HG03442 (cell line): ENCODE data around the gene MTHFD1L.

Source experiments
- ATAC-seq: cut with Tn5 transposase; IDR thresholded peaks from one replicate; pipeline ENCODE4 v1.9.1; 2021; ENCODE audit warnings: mild to moderate bottlenecking, moderate library complexity; ENCODE audit not compliant: unreplicated experiment

The MTHFD1L gene

GRCh38 chr6:150981669-150982068 is 116.2 kb downstream of the MTHFD1L start:
- no peak for ATAC-seq

GRCh38 chr6:150987371-150987828 is 121.9 kb downstream of the MTHFD1L start:
- ATAC-seq = peak; percentile 91

GRCh38 chr6:150987855-150988464 is 122.5 kb downstream of the MTHFD1L start:
- no peak for ATAC-seq

- no peak for ATAC-seq
These were observed 126.0 kb downstream of the MTHFD1L start for GRCh38 chr6:150991487-150991886.

- no peak for ATAC-seq
These were observed 126.8 kb downstream of the MTHFD1L start for GRCh38 chr6:150992262-150992661.

GRCh38 chr6:150992703-150993102 is 127.2 kb downstream of the MTHFD1L start:
- no peak for ATAC-seq

GRCh38 chr6:150993253-150993652 is 127.8 kb downstream of the MTHFD1L start:
- no peak for ATAC-seq

GRCh38 chr6:150994026-150994425 is 128.5 kb downstream of the MTHFD1L start:
- no peak for ATAC-seq

- ATAC-seq = no peak
These were observed 131.5 kb downstream of the MTHFD1L start for GRCh38 chr6:150996968-150997367.

GRCh38 chr6:150999107-150999506 is 133.6 kb downstream of the MTHFD1L start:
- no peak for ATAC-seq

- ATAC-seq = no peak
These were observed 134.1 kb downstream of the MTHFD1L start for GRCh38 chr6:150999576-150999975.

GRCh38 chr6:151001387-151002056 is 136.0 kb downstream of the MTHFD1L start:
- ATAC-seq = peak; percentile 78

- ATAC-seq = no peak
These were observed 136.6 kb downstream of the MTHFD1L start for GRCh38 chr6:151002057-151002450.

GRCh38 chr6:151002491-151002935 is 137.0 kb downstream of the MTHFD1L start:
- ATAC-seq = no peak

- ATAC-seq = no peak
These were observed 139.0 kb downstream of the MTHFD1L start for GRCh38 chr6:151004383-151005024.

- no peak for ATAC-seq
These were observed 139.7 kb downstream of the MTHFD1L start for GRCh38 chr6:151005164-151005563.

- no peak for ATAC-seq
These were observed 140.6 kb downstream of the MTHFD1L start for GRCh38 chr6:151005896-151006632.

- ATAC-seq = no peak
These were observed 141.6 kb downstream of the MTHFD1L start for GRCh38 chr6:151007076-151007475.

GRCh38 chr6:151007922-151008321 is 142.4 kb downstream of the MTHFD1L start:
- ATAC-seq = no peak

- no peak for ATAC-seq
These were observed 142.9 kb downstream of the MTHFD1L start for GRCh38 chr6:151008425-151008824.

- no peak for ATAC-seq
These were observed 144.1 kb downstream of the MTHFD1L start for GRCh38 chr6:151009576-151009975.
